SJSA1 (cell line): Measurements from ENCODE around the gene ZGPAT. TPM values are rescaled to one million over a fixed set of nuclear protein-coding genes. Genes with fewer than 3 reads are reported as not detected.
"Not testable (repeated sequence)": the region's sequence is repeated elsewhere in the genome, so short reads cannot be mapped to it uniquely, and the experiment has no call there.

Source experiments
- DNase-seq, 2 experiments: peaks; one replicate each; pipeline ENCODE4 v3.0.0-alpha.2; 2015 to 2020; ENCODE audit warnings: low spot score in 2 of 2, low read depth in 1 of 2
- H3K27ac ChIP-seq: fragments of 250-450 bp; sonication (Bioruptor Pico); 2 replicates; pipeline ENCODE4 v1.5.1; 2020; ENCODE audit warnings: mild to moderate bottlenecking, moderate library complexity
- H3K27me3 ChIP-seq: fragments of 250-450 bp; sonication (Bioruptor Pico); replicated peaks from 2 replicates; pipeline ENCODE4 v1.5.1; 2020; ENCODE audit warnings: mild to moderate bottlenecking, moderate library complexity
- H3K36me3 ChIP-seq: fragments of 250-450 bp; sonication (Bioruptor Pico); 2 replicates; pipeline ENCODE4 v1.5.1; 2020; ENCODE audit warnings: mild to moderate bottlenecking
- H3K4me1 ChIP-seq: fragments of 250-450 bp; sonication (Bioruptor Pico); replicated peaks from 2 replicates; pipeline ENCODE4 v1.6.1; 2021; ENCODE audit warnings: mild to moderate bottlenecking
- H3K4me3 ChIP-seq: fragments of 250-450 bp; sonication (Bioruptor Pico); 2 replicates; pipeline ENCODE4 v1.5.1; 2020; ENCODE audit warnings: mild to moderate bottlenecking
- H3K9me3 ChIP-seq: fragments of 250-450 bp; sonication (Bioruptor Pico); replicated peaks from 2 replicates; pipeline ENCODE4 v1.5.1; 2020; ENCODE audit warnings: mild to moderate bottlenecking
- total RNA-seq: library from RNA; depleted of rRNA; stranded (reverse); fragments of >200 nt; shearing (Covaris generic); gene quantifications from 2 replicates; pipeline ENCODE4 v1.2.3, GENCODE V29; 2014; rRNA removed

ZGPAT gene, protein sequence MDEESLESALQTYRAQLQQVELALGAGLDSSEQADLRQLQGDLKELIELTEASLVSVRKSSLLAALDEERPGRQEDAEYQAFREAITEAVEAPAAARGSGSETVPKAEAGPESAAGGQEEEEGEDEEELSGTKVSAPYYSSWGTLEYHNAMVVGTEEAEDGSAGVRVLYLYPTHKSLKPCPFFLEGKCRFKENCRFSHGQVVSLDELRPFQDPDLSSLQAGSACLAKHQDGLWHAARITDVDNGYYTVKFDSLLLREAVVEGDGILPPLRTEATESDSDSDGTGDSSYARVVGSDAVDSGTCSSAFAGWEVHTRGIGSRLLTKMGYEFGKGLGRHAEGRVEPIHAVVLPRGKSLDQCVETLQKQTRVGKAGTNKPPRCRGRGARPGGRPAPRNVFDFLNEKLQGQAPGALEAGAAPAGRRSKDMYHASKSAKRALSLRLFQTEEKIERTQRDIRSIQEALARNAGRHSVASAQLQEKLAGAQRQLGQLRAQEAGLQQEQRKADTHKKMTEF
- total RNA-seq = 22.8 and 43.9 TPM in 2 replicates

- Histone ChIP-seq H3K27ac (peak within 1 kb of the TSS; percentile 74), H3K36me3 (peaks cover 92% of the 10 kb centered on the region), H3K4me1 (peaks cover 24% of the 10 kb centered on the region), H3K27me3 (no peaks in the 10 kb centered on the region), H3K4me3 (peak within 1 kb of the TSS; percentile 89), H3K9me3 (peaks cover 8% of the 10 kb centered on the region)
- DNase-seq = peak; percentile 78 to 79
These were observed at the start of gene ZGPAT, which contains the start of gene ARFRP1 for GRCh38 chr20:63707558-63708300. Gene ZGPAT (plus strand): TSS chr20:63708039. CDS start chr20:63708581, 542 bp downstream. Gene ARFRP1 (minus strand): TSS chr20:63707976. CDS start chr20:63707091, 885 bp downstream.

DNA sequence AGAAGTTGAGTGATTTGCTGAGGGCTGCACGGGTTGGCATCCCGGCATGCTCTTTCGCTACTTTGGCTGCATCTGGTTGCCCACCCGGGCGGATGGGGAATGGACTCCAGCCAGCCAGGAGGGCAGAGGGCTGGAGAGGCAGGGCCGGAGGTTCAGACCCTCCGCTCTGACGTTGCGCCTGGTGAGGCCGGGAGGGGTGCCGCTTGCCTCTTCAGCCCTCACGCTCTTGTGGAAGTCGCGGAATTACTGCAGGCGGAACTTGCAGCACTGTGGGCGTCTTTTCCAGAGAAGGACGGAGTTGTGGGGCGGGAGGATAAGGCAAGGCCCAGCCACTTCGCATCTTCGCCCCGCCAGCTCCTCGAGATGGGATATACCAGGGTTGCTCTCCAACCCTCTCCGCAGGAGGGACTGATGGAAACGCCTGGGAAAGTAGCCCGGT lies 49.1 kb upstream of the ZGPAT start:
- peaks cover 13% of the 10 kb centered on the region for H3K4me1 ChIP-seq
- H3K4me3 ChIP-seq = peak overlapping the region; percentile 72
- no peak overlapping the region for H3K27ac ChIP-seq
- H3K9me3 ChIP-seq = no peaks in the 10 kb centered on the region
- no peak for DNase-seq
- H3K27me3 ChIP-seq = peaks cover 11% of the 10 kb centered on the region
- H3K36me3 ChIP-seq = peaks cover 34% of the 10 kb centered on the region

DNA sequence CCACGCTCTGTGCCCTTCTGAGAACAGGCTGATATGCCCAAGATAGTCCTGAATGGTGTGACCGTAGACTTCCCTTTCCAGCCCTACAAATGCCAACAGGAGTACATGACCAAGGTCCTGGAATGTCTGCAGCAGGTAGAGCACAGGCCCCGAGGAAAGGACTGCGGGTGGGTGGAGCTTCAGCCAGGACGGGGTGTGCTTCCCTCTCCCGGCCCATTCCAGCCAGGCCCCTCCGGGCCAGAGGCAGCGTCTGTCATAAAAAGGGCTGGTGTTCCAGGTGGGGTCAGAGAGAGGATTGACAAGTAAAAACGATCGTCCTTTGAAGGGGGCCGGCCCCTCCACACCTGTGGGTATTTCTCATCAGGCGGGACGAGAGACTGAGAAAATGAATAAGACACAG lies 48.5 kb upstream of the ZGPAT start:
- Histone ChIP-seq H3K36me3 (peaks cover 40% of the 10 kb centered on the region), H3K27ac (no peak overlapping the region), H3K9me3 (no peaks in the 10 kb centered on the region), H3K4me1 (peaks cover 10% of the 10 kb centered on the region), H3K4me3 (peak overlapping the region; percentile 72), H3K27me3 (peaks cover 5% of the 10 kb centered on the region)
- no peak for DNase-seq

- not testable (repeated sequence) for H3K9me3 ChIP-seq, H3K4me3 ChIP-seq, H3K27me3 ChIP-seq, DNase-seq, H3K27ac ChIP-seq, H3K4me1 ChIP-seq
- peaks cover 48% of the 10 kb centered on the region for H3K36me3 ChIP-seq
These were observed 47.7 kb upstream of the ZGPAT start for GRCh38 chr20:63660174-63660573.

DNA sequence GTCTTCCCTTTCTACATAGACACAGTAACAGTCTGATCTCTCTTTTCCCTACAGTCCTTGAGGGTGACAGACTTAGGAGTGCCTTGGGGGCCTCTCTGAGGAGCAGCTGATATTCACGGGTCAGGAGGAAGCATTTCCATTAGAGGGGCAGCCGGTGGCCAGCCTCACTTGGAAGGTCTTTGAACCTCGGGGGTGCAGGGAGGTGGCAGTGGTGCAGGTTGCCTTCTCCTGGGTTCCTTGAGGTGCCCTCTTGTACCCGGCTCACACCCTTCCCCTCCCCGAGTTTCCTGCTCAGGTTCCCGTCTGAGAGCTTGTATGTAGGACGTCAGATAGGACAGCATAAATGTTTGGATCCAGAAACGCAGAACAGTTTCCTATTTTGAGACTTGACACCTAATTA lies 47.2 kb upstream of the ZGPAT start:
- no peak for DNase-seq

GRCh38 chr20:63661108-63661507 lies 46.7 kb upstream of the ZGPAT start:
- Histone ChIP-seq H3K4me1 (peaks cover 10% of the 10 kb centered on the region), H3K27ac (no peak overlapping the region), H3K27me3 (no peaks in the 10 kb centered on the region), H3K36me3 (peaks cover 57% of the 10 kb centered on the region), H3K4me3 (no peak overlapping the region), H3K9me3 (no peaks in the 10 kb centered on the region)
- DNase-seq = no peak

More for the DNA sequence above, 47.2 kb upstream of the ZGPAT start:
- Histone ChIP-seq H3K27me3 (no peaks in the 10 kb centered on the region), H3K4me1 (peaks cover 10% of the 10 kb centered on the region), H3K36me3 (peaks cover 53% of the 10 kb centered on the region), H3K4me3 (no peak overlapping the region), H3K27ac (no peak overlapping the region), H3K9me3 (no peaks in the 10 kb centered on the region)

GRCh38 chr20:63661959-63662812 lies 45.7 kb upstream of the ZGPAT start:
- Histone ChIP-seq H3K27ac (no peak overlapping the region), H3K4me3 (no peak overlapping the region), H3K4me1 (peaks cover 10% of the 10 kb centered on the region), H3K9me3 (no peaks in the 10 kb centered on the region), H3K36me3 (peaks cover 64% of the 10 kb centered on the region), H3K27me3 (no peaks in the 10 kb centered on the region)
- DNase-seq = no peak

- DNase-seq = no peak
- H3K9me3 ChIP-seq = no peaks in the 10 kb centered on the region
- H3K27ac ChIP-seq = no peak overlapping the region
- H3K4me3 ChIP-seq = no peak overlapping the region
- H3K36me3 ChIP-seq = peaks cover 71% of the 10 kb centered on the region
- no peaks in the 10 kb centered on the region for H3K27me3 ChIP-seq
- H3K4me1 ChIP-seq = peaks cover 8% of the 10 kb centered on the region
These were observed 45.0 kb upstream of the ZGPAT start for GRCh38 chr20:63662813-63663189.

DNA sequence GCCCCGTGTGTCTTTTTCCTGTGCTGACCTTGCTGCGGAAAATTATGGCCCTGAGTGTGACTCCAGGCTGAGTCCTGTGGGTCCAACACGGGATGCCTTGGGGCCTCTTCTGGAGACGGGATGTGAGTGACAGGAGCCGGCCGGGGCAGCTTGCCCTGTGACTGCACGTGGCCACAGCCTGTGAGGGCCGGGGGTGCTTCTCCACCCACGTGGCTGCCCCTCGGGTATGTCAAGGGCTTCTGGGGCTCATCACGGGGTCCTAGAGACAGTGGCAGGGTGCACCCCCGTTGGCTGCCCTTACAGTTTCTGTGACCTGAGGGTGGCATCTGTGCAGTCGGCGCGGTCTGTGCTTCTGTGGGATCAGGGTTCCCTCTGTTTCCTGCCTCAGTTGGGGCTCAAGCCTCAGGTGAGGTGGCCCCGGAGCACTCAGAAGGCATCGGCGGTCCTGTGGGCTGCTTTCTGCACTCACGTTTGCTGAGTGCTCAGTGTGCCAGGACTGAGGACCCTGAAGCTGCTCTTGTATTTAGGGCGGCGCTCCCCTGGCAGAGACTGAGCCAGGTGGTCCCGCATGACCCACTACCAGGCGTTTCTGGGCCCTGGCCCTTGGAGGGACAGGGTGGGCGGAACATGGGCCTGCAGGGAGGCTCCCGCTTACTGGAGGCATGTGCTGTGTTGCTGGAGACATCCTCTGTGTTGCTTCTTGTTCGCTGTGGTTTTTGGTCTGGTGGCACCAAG lies 44.3 kb upstream of the ZGPAT start:
- Histone ChIP-seq H3K36me3 (peaks cover 76% of the 10 kb centered on the region), H3K9me3 (no peaks in the 10 kb centered on the region), H3K27ac (no peak overlapping the region), H3K27me3 (no peaks in the 10 kb centered on the region), H3K4me1 (peaks cover 6% of the 10 kb centered on the region), H3K4me3 (no peak overlapping the region)
- no peak for DNase-seq

GRCh38 chr20:63664143-63664851 lies 43.5 kb upstream of the ZGPAT start:
- no peak for DNase-seq
- Histone ChIP-seq H3K36me3 (peaks cover 82% of the 10 kb centered on the region), H3K9me3 (no peaks in the 10 kb centered on the region)

DNA sequence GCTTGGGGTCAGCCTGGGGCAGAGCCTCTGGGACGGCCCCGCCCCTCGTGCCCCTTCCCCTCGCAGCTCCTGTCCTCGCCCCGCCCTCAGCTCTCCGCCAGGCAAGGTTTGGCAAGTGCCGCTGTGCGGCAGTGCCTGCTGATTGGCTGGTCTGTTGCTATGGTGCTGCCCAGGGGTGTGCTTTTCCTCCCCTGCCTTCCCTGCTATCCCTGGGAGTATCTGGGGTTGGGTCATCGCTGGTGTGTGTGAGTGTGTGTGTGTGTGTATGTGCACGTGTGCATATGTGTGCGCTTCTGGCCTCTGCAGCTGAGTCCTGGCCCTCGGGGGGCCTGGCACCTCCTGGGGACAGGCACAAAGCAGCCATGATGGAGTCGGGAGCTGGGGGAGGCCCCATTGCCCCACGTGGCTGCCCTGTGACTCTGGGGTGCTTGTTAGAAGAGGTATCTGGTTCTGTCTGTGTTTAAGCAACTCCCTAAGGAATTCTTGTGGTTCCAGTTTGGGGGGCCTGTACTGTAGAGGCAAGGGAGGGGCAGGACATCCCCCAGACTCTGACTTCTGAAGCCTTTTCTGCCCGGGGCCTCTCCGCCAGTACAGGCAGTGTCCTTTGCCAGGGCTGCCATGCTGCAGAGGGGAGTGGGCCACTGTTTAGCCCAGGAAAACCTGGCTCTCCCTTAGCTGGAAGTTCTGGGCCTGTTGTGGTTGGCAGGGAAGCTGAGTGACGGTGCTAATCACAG lies 42.8 kb upstream of the ZGPAT start:
- H3K4me3 ChIP-seq = no peak overlapping the region
- H3K27ac ChIP-seq = no peak overlapping the region
- H3K9me3 ChIP-seq = no peaks in the 10 kb centered on the region
- H3K27me3 ChIP-seq = no peaks in the 10 kb centered on the region
- H3K4me1 ChIP-seq = no peaks in the 10 kb centered on the region
- H3K36me3 ChIP-seq = peaks cover 79% of the 10 kb centered on the region
- DNase-seq = no peak

More at GRCh38 chr20:63664143-63664851, 43.5 kb upstream of the ZGPAT start:
- Histone ChIP-seq H3K4me3 (no peak overlapping the region), H3K4me1 (peaks cover 2% of the 10 kb centered on the region), H3K27ac (no peak overlapping the region), H3K27me3 (no peaks in the 10 kb centered on the region)

GRCh38 chr20:63665708-63666107 lies 42.1 kb upstream of the ZGPAT start:
- Histone ChIP-seq H3K27ac (no peak overlapping the region), H3K9me3 (no peaks in the 10 kb centered on the region), H3K36me3 (peaks cover 79% of the 10 kb centered on the region), H3K27me3 (no peaks in the 10 kb centered on the region), H3K4me3 (no peak overlapping the region), H3K4me1 (no peaks in the 10 kb centered on the region)
- no peak for DNase-seq
